ENCODE measurements around the gene ZZZ3. TPM values are rescaled to one million over a fixed set of nuclear protein-coding genes. Genes with fewer than 3 reads are reported as not detected.

ZZZ3 gene
- total RNA-seq, 1 experiment from 2014 or later = 51.1 TPM

DNA sequence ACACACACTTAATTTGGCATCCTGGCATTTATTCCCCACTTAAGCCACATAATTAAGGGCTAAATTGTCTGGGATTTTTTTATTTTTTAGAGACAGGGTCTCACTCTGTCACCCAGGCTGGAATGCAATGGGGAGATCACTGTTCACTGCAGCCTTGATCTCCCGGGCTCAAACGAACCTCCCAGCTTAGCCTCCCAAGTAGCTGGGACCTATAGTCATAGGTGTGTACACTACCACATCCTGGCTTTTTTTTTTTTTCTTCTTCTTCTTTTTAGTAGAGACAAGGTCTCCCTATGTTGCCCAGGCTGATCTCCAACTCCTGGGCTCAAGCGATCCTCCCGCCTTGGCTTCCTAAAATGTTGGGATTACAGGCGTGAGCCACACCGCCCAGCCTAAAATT, 24.2 kb downstream of the ZZZ3 start:
- no peak overlapping the region for H3K23ac ChIP-seq (ENCODE audit: insufficient read length, low read depth, low read length)

More for the DNA sequence above, 24.2 kb downstream of the ZZZ3 start:
- no peaks in the 10 kb centered on the region for H4K20me1 ChIP-seq (ENCODE audit: control insufficient read depth, insufficient read depth, insufficient read length)
- no peak overlapping the region for H4K8ac ChIP-seq (replicated peaks; ENCODE audit: insufficient read length, low read depth, low read length)
- Mint-ChIP-seq H3K27ac (no peak overlapping the region), H3K4me1 (no peaks in the 10 kb centered on the region), H3K4me3 (no peak overlapping the region), H3K36me3 (ENCODE audit: insufficient read depth in 1 of 3, low read depth in 3 of 3) (peaks cover 3 to 5% (median 5%) of the 10 kb centered on the region in 3 experiments; a peak in 3 of 7 replicates), H3K27me3 (ENCODE audit: low read depth) (no peaks in the 10 kb centered on the region), H3K9me3 (no peaks in the 10 kb centered on the region)
- no peaks in the 10 kb centered on the region for H3K27me3 ChIP-seq (ENCODE audit: insufficient read depth, low read length)
- H3K9ac ChIP-seq (ENCODE audit: extremely low read depth, insufficient read length, low read length) = no peak overlapping the region
- TF ChIP-seq, protein P1, sequence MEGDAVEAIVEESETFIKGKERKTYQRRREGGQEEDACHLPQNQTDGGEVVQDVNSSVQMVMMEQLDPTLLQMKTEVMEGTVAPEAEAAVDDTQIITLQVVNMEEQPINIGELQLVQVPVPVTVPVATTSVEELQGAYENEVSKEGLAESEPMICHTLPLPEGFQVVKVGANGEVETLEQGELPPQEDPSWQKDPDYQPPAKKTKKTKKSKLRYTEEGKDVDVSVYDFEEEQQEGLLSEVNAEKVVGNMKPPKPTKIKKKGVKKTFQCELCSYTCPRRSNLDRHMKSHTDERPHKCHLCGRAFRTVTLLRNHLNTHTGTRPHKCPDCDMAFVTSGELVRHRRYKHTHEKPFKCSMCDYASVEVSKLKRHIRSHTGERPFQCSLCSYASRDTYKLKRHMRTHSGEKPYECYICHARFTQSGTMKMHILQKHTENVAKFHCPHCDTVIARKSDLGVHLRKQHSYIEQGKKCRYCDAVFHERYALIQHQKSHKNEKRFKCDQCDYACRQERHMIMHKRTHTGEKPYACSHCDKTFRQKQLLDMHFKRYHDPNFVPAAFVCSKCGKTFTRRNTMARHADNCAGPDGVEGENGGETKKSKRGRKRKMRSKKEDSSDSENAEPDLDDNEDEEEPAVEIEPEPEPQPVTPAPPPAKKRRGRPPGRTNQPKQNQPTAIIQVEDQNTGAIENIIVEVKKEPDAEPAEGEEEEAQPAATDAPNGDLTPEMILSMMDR (conservative IDR thresholded peaks at IDR 0.05) = no peak
- H3K79me1 ChIP-seq (ENCODE audit: insufficient read depth, low read depth, low read length, poor library complexity, severe bottlenecking) = peaks cover 4% of the 10 kb centered on the region
- H4K5ac ChIP-seq (ENCODE audit: insufficient read length, low read depth, low read length) = no peak overlapping the region
- no peak overlapping the region for H3K14ac ChIP-seq (ENCODE audit: insufficient read depth, low read length)
- no peaks in the 10 kb centered on the region for H3K4me1 ChIP-seq (ENCODE audit: insufficient read depth, low read length)
- no peak overlapping the region for H3T11ph ChIP-seq (ENCODE audit: low read length)
- WGBS (ENCODE audit: extremely low coverage, insufficient read length, low lambda C conversion rate) = no CpG with 5 or more reads among the region's 6 CpGs
- H3K4me2 ChIP-seq (ENCODE audit: insufficient read depth, insufficient read length, low read length) = no peak overlapping the region
- no peak overlapping the region for H2AK5ac ChIP-seq (ENCODE audit: insufficient read length, low read length)
- peaks cover 16% of the 10 kb centered on the region; the same call in 1 of the 2 replicates for H3K79me2 ChIP-seq (ENCODE audit: insufficient read depth, low read length)
- H4K91ac ChIP-seq (ENCODE audit: insufficient read length, low read depth, low read length) = no peak overlapping the region
- DNase-seq = no peak
- no peak overlapping the region for H2BK12ac ChIP-seq (ENCODE audit: insufficient read length, low read depth, low read length)
- H3K18ac ChIP-seq (ENCODE audit: insufficient read length, low read depth, low read length) = no peak overlapping the region
- H3K9me3 ChIP-seq (ENCODE audit: control insufficient read depth, low read depth, low read length) = no peaks in the 10 kb centered on the region
- no peak overlapping the region for H2BK120ac ChIP-seq (ENCODE audit: low read depth, low read length, poor library complexity, severe bottlenecking)
- H2BK5ac ChIP-seq (ENCODE audit: insufficient read length, low read length) = no peak overlapping the region
- H2AFZ ChIP-seq (ENCODE audit: low read length) = no peak overlapping the region
- no peak overlapping the region for H3K4ac ChIP-seq (ENCODE audit: low read depth, low read length)
- H3K27ac ChIP-seq (ENCODE audit: insufficient read length, low read depth, low read length) = no peak overlapping the region
- no peak overlapping the region for H2BK20ac ChIP-seq (ENCODE audit: low read depth, low read length, poor library complexity, severe bottlenecking)
- no peak overlapping the region for H3K56ac ChIP-seq (ENCODE audit: insufficient read length, low read depth, low read length)
- H2BK15ac ChIP-seq (ENCODE audit: low read depth, low read length) = no peak overlapping the region
- no peaks in the 10 kb centered on the region for H3K23me2 ChIP-seq (ENCODE audit: insufficient read length, low read depth, low read length, poor library complexity, severe bottlenecking)

Data from H9 (cell line).